ENCODE measurements around the gene NKAIN1.

DNA sequence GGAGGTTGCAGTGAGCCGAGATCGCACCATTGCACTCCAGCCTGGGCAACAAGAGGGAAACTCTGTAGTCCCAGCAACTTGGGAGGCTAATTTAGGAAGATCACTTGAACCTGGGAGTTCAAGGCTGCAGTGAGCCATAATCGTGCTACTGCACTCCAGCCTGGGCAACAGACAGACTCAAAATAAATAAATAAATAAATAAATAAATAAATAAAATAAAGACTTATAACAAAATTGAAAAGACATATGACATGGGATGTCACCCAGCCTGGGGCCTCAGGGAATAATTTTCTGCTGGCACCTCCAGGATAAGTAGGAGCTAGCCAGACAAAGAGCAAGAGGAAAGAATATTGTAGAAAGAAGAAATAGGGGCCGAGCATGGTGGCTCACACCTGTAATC is 96.2 kb downstream of the NKAIN1 start:
- TF ChIP-seq, protein P1, sequence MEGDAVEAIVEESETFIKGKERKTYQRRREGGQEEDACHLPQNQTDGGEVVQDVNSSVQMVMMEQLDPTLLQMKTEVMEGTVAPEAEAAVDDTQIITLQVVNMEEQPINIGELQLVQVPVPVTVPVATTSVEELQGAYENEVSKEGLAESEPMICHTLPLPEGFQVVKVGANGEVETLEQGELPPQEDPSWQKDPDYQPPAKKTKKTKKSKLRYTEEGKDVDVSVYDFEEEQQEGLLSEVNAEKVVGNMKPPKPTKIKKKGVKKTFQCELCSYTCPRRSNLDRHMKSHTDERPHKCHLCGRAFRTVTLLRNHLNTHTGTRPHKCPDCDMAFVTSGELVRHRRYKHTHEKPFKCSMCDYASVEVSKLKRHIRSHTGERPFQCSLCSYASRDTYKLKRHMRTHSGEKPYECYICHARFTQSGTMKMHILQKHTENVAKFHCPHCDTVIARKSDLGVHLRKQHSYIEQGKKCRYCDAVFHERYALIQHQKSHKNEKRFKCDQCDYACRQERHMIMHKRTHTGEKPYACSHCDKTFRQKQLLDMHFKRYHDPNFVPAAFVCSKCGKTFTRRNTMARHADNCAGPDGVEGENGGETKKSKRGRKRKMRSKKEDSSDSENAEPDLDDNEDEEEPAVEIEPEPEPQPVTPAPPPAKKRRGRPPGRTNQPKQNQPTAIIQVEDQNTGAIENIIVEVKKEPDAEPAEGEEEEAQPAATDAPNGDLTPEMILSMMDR (IDR thresholded peaks at IDR 0.05): no peak
- no peak for TF ChIP-seq POLR2A (IDR thresholded peaks at IDR 0.05)
